ENCODE results near the gene SPAG16.

DNA sequence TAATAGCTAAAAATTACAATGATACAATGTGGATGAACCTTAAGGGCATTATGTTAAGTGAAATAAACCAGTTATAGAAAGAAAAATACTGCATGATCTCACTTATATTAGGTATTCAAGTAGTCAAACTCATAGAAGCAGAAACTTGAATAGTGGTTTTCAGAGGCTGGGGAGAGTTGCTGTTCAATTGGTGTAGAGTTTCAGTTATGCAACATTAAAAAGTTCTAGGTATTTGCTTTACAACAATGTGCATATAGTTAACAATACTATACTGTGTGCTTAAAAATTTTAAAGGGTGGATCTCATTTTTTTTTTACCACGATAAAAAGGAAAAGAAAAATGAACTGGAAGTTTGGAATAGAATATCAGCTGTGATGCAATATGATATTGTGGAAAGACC is 479.1 kb downstream of the SPAG16 start:
- TF ChIP-seq, protein P1, sequence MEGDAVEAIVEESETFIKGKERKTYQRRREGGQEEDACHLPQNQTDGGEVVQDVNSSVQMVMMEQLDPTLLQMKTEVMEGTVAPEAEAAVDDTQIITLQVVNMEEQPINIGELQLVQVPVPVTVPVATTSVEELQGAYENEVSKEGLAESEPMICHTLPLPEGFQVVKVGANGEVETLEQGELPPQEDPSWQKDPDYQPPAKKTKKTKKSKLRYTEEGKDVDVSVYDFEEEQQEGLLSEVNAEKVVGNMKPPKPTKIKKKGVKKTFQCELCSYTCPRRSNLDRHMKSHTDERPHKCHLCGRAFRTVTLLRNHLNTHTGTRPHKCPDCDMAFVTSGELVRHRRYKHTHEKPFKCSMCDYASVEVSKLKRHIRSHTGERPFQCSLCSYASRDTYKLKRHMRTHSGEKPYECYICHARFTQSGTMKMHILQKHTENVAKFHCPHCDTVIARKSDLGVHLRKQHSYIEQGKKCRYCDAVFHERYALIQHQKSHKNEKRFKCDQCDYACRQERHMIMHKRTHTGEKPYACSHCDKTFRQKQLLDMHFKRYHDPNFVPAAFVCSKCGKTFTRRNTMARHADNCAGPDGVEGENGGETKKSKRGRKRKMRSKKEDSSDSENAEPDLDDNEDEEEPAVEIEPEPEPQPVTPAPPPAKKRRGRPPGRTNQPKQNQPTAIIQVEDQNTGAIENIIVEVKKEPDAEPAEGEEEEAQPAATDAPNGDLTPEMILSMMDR (IDR thresholded peaks at IDR 0.05) = no peak
- no peak for TF ChIP-seq POLR2AphosphoS5 (IDR thresholded peaks at IDR 0.05)
- TF ChIP-seq POLR2A (IDR thresholded peaks at IDR 0.05) = no peak

Data from breast epithelium (tissue), 3 donors.